Skeletal muscle tissue (tissue), 4 donors: ENCODE measurements around the gene PRKAB1. TPM values are rescaled to one million over a fixed set of nuclear protein-coding genes. Genes with fewer than 3 reads are reported as not detected.

Source experiments
- H3K27ac ChIP-seq: one replicate; pipeline ENCODE4 v1.7.0; 2013; ENCODE audit warnings: mild to moderate bottlenecking, low read depth, low read length, inconsistent platforms
- H3K27me3 ChIP-seq, 3 donors: one replicate each; pipeline ENCODE4 v1.7.0; 2013; ENCODE audit warnings: low read length in 3 of 3; ENCODE audit not compliant: control insufficient read depth in 3 of 3, insufficient read depth in 3 of 3
- H3K36me3 ChIP-seq, 3 donors: one replicate each; pipeline ENCODE4 v1.7.0; 2013; ENCODE audit warnings: low read length in 3 of 3; ENCODE audit not compliant: control insufficient read depth in 3 of 3, insufficient read depth in 3 of 3
- H3K4me1 ChIP-seq, 3 donors: one replicate each; pipeline ENCODE4 v1.7.0; 2013; ENCODE audit warnings: low read length in 3 of 3, mild to moderate bottlenecking in 3 of 3; ENCODE audit not compliant: control insufficient read depth in 3 of 3, insufficient read depth in 3 of 3
- H3K4me3 ChIP-seq, 3 donors: one replicate each; pipeline ENCODE4 v1.7.0; 2013; ENCODE audit warnings: low read length in 3 of 3
- H3K9ac ChIP-seq, 3 donors: one replicate each; pipeline ENCODE4 v1.7.0; 2013; ENCODE audit warnings: low read length in 3 of 3, mild to moderate bottlenecking in 3 of 3, moderate library complexity in 2 of 3, low read depth in 1 of 3
- H3K9me3 ChIP-seq, 3 donors: one replicate each; pipeline ENCODE4 v1.7.0; 2013; ENCODE audit warnings: low read length in 3 of 3; ENCODE audit not compliant: control insufficient read depth in 3 of 3
- total RNA-seq: library from RNA; depleted of rRNA; stranded (reverse); fragments of >200 nt; gene quantifications from one replicate; pipeline ENCODE4 v1.2.3, GENCODE V29; 2014
- donor health status: Osteomylitis.

PRKAB1 gene
- total RNA-seq, 1 donor from 2014 or later: 12.5 TPM

DNA sequence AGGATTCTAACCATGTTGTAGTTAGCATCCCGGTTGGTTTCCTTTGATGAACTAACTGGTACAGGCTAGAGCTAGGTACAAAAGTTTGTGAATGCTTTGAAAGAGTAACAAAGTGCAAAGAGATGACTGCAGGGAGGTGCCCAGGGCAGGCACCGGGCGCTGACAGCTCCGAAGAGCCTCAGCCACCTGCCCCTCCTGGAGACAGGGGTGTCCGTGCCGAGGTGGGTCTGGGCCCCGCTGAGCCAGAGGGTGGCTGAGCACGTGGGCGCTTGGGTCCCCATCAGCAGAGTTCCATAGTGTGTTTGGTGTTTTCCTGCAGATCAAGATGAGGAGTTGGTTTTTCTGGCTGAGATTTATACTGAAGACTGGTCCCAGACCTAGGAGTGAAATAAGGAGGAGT lies 19.9 kb downstream of the PRKAB1 start:
- Histone ChIP-seq H3K4me3 (no peak overlapping the region), H3K9ac (no peak overlapping the region), H3K36me3 (no peaks in the 10 kb centered on the region), H3K9me3 (no peaks in the 10 kb centered on the region), H3K27me3 (no peaks in the 10 kb centered on the region), H3K4me1 (peaks cover 7 to 18% (median 13%) of the 10 kb centered on the region in 3 donors), H3K27ac (no peak overlapping the region)

- Histone ChIP-seq H3K27me3 (no peaks in the 10 kb centered on the region), H3K4me3 (no peak overlapping the region), H3K9me3 (no peaks in the 10 kb centered on the region), H3K36me3 (no peaks in the 10 kb centered on the region), H3K4me1 (peaks cover 5 to 16% (median 5%) of the 10 kb centered on the region in 3 donors), H3K9ac (no peak overlapping the region), H3K27ac (no peak overlapping the region)
Observed at GRCh38 chr12:119689935-119690500, 22.1 kb downstream of the PRKAB1 start.

- Histone ChIP-seq H3K9me3 (no peaks in the 10 kb centered on the region), H3K27ac (no peak overlapping the region), H3K9ac (no peak overlapping the region), H3K36me3 (no peaks in the 10 kb centered on the region), H3K4me1 (peaks cover 2 to 9% (median 2%) of the 10 kb centered on the region in 3 donors), H3K4me3 (no peak overlapping the region), H3K27me3 (no peaks in the 10 kb centered on the region)
Observed at GRCh38 chr12:119691202-119691810, 23.4 kb downstream of the PRKAB1 start.

- Histone ChIP-seq H3K9ac (no peak overlapping the region), H3K27ac (no peak overlapping the region)
Observed at GRCh38 chr12:119692410-119692809, 24.5 kb downstream of the PRKAB1 start.

DNA sequence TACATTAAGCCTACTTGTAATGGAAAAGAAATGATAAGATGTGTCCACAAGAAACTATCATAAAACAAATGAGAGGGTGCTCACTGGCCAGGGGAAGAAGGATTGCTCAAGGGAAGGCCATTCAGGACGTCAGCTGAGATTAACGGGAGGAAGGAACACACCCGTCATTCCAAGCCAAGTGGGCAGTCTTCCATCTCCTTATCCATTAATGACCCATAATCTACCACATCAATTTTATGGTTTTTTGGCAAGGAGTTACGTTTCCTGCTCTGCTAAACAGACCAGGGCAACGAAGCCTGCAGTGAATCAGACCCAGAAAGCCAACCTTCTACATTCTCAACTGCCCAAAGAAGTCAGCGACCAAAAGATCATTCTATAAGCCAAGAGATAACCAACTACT lies 25.1 kb downstream of the PRKAB1 start:
- Histone ChIP-seq H3K36me3 (no peaks in the 10 kb centered on the region), H3K4me3 (no peak overlapping the region), H3K4me1 (peaks cover 0 to 4% (median 0%) of the 10 kb centered on the region in 3 donors), H3K9ac (no peak overlapping the region), H3K27me3 (no peaks in the 10 kb centered on the region), H3K9me3 (no peaks in the 10 kb centered on the region), H3K27ac (no peak overlapping the region)

More at GRCh38 chr12:119692410-119692809, 24.5 kb downstream of the PRKAB1 start:
- peaks cover 0 to 5% (median 0%) of the 10 kb centered on the region in 3 donors for H3K4me1 ChIP-seq
- H3K9me3 ChIP-seq: no peaks in the 10 kb centered on the region
- H3K4me3 ChIP-seq: no peak overlapping the region
- no peaks in the 10 kb centered on the region for H3K36me3 ChIP-seq
- H3K27me3 ChIP-seq: no peaks in the 10 kb centered on the region

DNA sequence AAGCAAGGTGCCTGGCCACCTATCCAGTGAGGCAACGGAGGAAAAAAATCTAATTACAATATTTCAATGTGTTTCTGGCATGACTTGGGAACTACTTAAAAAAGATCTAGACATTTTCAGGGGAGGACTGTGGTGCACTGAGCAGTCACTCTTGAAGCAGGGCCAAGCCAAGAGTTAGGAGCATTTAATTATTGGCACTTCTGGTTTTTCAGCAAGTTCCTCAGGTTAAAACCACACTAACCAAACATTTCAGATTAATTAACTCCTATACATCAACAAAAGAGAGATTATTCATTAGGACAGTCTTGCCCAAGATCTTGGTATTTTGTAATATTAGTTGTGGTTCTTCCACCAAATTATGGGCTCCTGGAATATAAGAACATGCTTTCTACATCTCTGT lies 25.6 kb downstream of the PRKAB1 start:
- Histone ChIP-seq H3K9ac (no peak overlapping the region), H3K27me3 (no peaks in the 10 kb centered on the region), H3K4me1 (peaks cover 0 to 3% (median 0%) of the 10 kb centered on the region in 3 donors), H3K36me3 (no peaks in the 10 kb centered on the region), H3K4me3 (no peak overlapping the region), H3K27ac (no peak overlapping the region), H3K9me3 (no peaks in the 10 kb centered on the region)

DNA sequence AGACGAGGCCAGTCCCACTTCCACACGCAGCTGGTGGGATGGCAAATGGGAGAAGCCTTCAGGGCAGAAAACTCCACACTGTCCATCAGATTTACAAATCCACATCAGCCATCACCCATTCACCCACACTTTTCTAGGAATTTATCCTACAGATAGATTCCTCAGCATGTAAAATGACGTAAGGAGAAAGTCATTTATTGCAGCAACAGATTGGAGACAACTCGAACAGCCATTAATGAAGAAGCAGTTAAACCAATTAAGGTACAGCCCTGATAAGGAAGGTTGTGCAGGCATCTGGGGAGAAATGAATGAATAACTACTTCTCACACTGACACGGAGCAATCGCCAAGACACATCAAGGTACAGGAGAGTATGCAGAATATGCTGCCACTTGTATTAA lies 26.2 kb downstream of the PRKAB1 start:
- no peaks in the 10 kb centered on the region for H3K9me3 ChIP-seq
- H3K27me3 ChIP-seq: no peaks in the 10 kb centered on the region
- no peak overlapping the region for H3K27ac ChIP-seq

GRCh38 chr12:119695034-119695433 lies 27.1 kb downstream of the PRKAB1 start:
- Histone ChIP-seq H3K4me3 (no peak overlapping the region), H3K27ac (no peak overlapping the region), H3K27me3 (no peaks in the 10 kb centered on the region), H3K36me3 (no peaks in the 10 kb centered on the region), H3K9me3 (no peaks in the 10 kb centered on the region), H3K9ac (no peak overlapping the region), H3K4me1 (peaks cover 0 to 3% (median 0%) of the 10 kb centered on the region in 3 donors)

More for the DNA sequence above, 26.2 kb downstream of the PRKAB1 start:
- no peak overlapping the region for H3K4me3 ChIP-seq
- H3K4me1 ChIP-seq: peaks cover 0 to 3% (median 0%) of the 10 kb centered on the region in 3 donors
- H3K9ac ChIP-seq: no peak overlapping the region
- no peaks in the 10 kb centered on the region for H3K36me3 ChIP-seq

DNA sequence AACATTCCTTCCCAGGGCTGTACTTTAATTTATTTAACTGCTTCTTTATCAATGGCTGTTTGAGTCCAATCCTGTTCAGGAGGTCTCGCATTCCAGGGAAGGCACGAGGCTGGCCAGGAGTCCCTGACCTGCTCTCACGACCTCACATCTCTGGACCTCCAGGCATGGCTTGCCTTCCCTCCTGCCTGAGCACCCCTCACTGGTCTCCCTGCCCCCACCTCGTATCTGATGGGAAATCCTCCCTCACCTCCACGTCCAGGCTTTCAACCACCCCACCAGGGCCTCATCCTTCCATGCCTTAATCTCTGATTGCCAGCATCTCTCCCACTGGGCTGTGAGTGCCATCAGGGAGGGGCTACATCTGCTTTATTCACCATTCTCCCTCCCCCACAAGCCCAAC lies 29.0 kb downstream of the PRKAB1 start:
- Histone ChIP-seq H3K9ac (no peak overlapping the region), H3K4me1 (peaks cover 0 to 3% (median 0%) of the 10 kb centered on the region in 3 donors), H3K9me3 (no peaks in the 10 kb centered on the region)

DNA sequence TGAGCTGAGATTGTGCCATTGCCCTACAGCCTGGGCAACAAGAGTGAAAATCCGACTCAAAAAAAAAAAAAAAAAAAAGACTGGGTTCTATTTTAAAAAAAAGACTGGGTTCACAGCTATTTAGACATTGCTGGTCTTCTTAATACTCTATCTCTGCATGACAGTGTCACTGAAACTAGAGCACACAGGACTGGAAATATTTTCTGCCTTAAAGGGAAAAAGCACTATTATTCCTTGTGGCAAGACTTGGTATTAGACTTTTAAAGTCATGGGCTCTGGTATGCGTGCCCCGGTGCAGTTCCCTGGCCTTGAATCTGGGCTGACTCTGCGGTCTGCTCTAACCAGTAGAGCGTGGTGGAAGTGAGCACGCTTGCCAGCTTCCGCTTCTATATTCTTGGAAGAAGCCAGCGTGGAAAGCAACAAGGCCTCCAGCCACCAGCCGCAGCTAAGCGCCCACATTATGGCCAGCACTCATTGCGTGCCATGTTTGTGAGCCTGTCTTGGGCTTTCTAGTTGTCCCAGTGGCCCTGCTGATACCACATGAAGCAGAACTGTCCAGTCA lies 31.3 kb downstream of the PRKAB1 start:
- peaks cover 6 to 7% (median 7%) of the 10 kb centered on the region in 3 donors for H3K4me1 ChIP-seq
- H3K27me3 ChIP-seq: no peaks in the 10 kb centered on the region
- no peak overlapping the region for H3K27ac ChIP-seq
- no peaks in the 10 kb centered on the region for H3K9me3 ChIP-seq
- H3K4me3 ChIP-seq: no peak overlapping the region
- H3K9ac ChIP-seq: no peak overlapping the region
- H3K36me3 ChIP-seq: no peaks in the 10 kb centered on the region

More for the DNA sequence above, 29.0 kb downstream of the PRKAB1 start:
- no peaks in the 10 kb centered on the region for H3K36me3 ChIP-seq
- H3K27me3 ChIP-seq: no peaks in the 10 kb centered on the region
- no peak overlapping the region for H3K4me3 ChIP-seq
- H3K27ac ChIP-seq: no peak overlapping the region
